BJ (cell line): ENCODE results near the gene LRRN2. TPM values are rescaled to one million over a fixed set of nuclear protein-coding genes. Genes with fewer than 3 reads are reported as not detected.
A peak's percentile ranks its signal among the peaks of the same experiment; 100 is the strongest.

Experiments
- CTCF ChIA-PET: fragments of 350-600 bp; formaldehyde crosslinking; extraction: SDS; loops from one replicate; lab custom pipeline; 2021; ENCODE audit warnings: antibody characterized with exemption, inconsistent platforms; lab: Yijun Ruan, JAX
- POLR2A ChIA-PET: fragments of 300-600 bp; sonication (Branson Sonifier 250); formaldehyde crosslinking; extraction: SDS; loops from one replicate; lab custom pipeline; 2021; ENCODE audit warnings: antibody characterized with exemption; lab: Charles Lee
- DNase-seq: peaks from one replicate; pipeline ENCODE4 v3.0.0-alpha.2; 2011; ENCODE audit warnings: low read depth
- H3K27me3 ChIP-seq: 2 replicates; pipeline ENCODE4 v1.6.0; 2011; ENCODE audit warnings: low read length; ENCODE audit not compliant: control insufficient read depth, insufficient read depth
- H3K36me3 ChIP-seq: 2 replicates; pipeline ENCODE4 v1.5.1; 2011; ENCODE audit warnings: low read length; ENCODE audit not compliant: control insufficient read depth, insufficient read depth
- H3K4me3 ChIP-seq: 2 replicates; pipeline ENCODE4 v1.5.1; 2011; ENCODE audit warnings: low read depth, mild to moderate bottlenecking, control low read depth, low read length
- CTCF ChIP-seq: IDR thresholded peaks from 2 replicates; pipeline ENCODE4 v1.5.1; 2011; ENCODE audit warnings: low read depth, mild to moderate bottlenecking, control low read depth, inconsistent platforms, low read length, moderate library complexity; ENCODE audit not compliant: insufficient read depth
- polyA plus RNA-seq: library from polyadenylated mRNA; depleted of rRNA; stranded (reverse); fragments of >200 nt; gene quantifications from 2 replicates; pipeline ENCODE4 v1.2.3, GENCODE V29; 2011

The LRRN2 gene
- polyA plus RNA-seq, 1 experiment = not detected

GRCh38 chr1:204624631-204625216 lies 60.8 kb downstream of the LRRN2 start:
- DNase-seq = no peak
- ChIA-PET POLR2A (no interaction called here), CTCF (interaction anchor here (1.7 kb wide), 1 partner anchor 50 kb away, joined by 5 read pairs; no protein-coding TSS in a partner anchor)
- Histone ChIP-seq H3K4me3 (no peak overlapping the region), H3K27me3 (peaks cover 12% of the 10 kb centered on the region), H3K36me3 (no peaks in the 10 kb centered on the region)
- TF ChIP-seq CTCF = no peak

GRCh38 chr1:204623894-204624361 lies 61.6 kb downstream of the LRRN2 start:
- TF ChIP-seq CTCF = 0 out of 2 replicates have a peak, but pooled peaks have one; percentile 14
- ChIA-PET POLR2A (interaction anchor here (0.6 kb wide), 1 partner anchor 16 kb away, joined by 3 read pairs; no protein-coding TSS in a partner anchor), CTCF (interaction anchor here (0.8 to 1.7 kb wide), 2 partner anchors 49 to 71 kb away, joined by 3 to 5 read pairs; no protein-coding TSS in a partner anchor)
- DNase-seq = no peak
- H3K36me3 ChIP-seq = no peaks in the 10 kb centered on the region
- H3K4me3 ChIP-seq = no peak overlapping the region
- peaks cover 10% of the 10 kb centered on the region for H3K27me3 ChIP-seq

- Histone ChIP-seq H3K36me3 (no peaks in the 10 kb centered on the region), H3K4me3 (no peak overlapping the region), H3K27me3 (peaks cover 9% of the 10 kb centered on the region)
- no peak for DNase-seq
- POLR2A ChIA-PET = interaction anchor here (0.6 kb wide), 1 partner anchor 16 kb away, joined by 3 read pairs; no protein-coding TSS in a partner anchor
- no peak for TF ChIP-seq CTCF
- CTCF ChIA-PET = interaction anchor here (0.8 to 1.7 kb wide), 2 partner anchors 49 to 71 kb away, joined by 3 to 5 read pairs; no protein-coding TSS in a partner anchor
Observed at GRCh38 chr1:204623365-204623893, 62.1 kb downstream of the LRRN2 start.

GRCh38 chr1:204621996-204622395 lies 63.5 kb downstream of the LRRN2 start:
- ChIA-PET CTCF (interaction anchor here (1.3 to 1.8 kb wide), 2 partner anchors 24 to 185 kb away, joined by 3 to 4 read pairs; no protein-coding TSS in a partner anchor), POLR2A (no interaction called here)
- TF ChIP-seq CTCF = no peak
- H3K36me3 ChIP-seq = no peaks in the 10 kb centered on the region
- H3K27me3 ChIP-seq = peaks cover 6% of the 10 kb centered on the region
- no peak overlapping the region for H3K4me3 ChIP-seq
- DNase-seq = no peak

- Histone ChIP-seq H3K27me3 (peaks cover 11% of the 10 kb centered on the region), H3K36me3 (no peaks in the 10 kb centered on the region), H3K4me3 (no peak overlapping the region)
- no peak for TF ChIP-seq CTCF
- ChIA-PET POLR2A (no interaction called here), CTCF (interaction anchor here (1.3 to 1.8 kb wide), 2 partner anchors 24 to 186 kb away, joined by 3 to 4 read pairs; no protein-coding TSS in a partner anchor)
- DNase-seq = no peak
Observed at GRCh38 chr1:204621396-204621795, 64.1 kb downstream of the LRRN2 start.
